HG03439 (cell line): Measurements from ENCODE around the gene TM4SF5.
A peak's percentile ranks its signal among the peaks of the same experiment; 100 is the strongest.

Experiments used
- ATAC-seq: cut with Tn5 transposase; IDR thresholded peaks from one replicate; pipeline ENCODE4 v1.9.1; 2021; ENCODE audit warnings: mild to moderate bottlenecking, moderate library complexity; ENCODE audit not compliant: unreplicated experiment

Gene TM4SF5

DNA sequence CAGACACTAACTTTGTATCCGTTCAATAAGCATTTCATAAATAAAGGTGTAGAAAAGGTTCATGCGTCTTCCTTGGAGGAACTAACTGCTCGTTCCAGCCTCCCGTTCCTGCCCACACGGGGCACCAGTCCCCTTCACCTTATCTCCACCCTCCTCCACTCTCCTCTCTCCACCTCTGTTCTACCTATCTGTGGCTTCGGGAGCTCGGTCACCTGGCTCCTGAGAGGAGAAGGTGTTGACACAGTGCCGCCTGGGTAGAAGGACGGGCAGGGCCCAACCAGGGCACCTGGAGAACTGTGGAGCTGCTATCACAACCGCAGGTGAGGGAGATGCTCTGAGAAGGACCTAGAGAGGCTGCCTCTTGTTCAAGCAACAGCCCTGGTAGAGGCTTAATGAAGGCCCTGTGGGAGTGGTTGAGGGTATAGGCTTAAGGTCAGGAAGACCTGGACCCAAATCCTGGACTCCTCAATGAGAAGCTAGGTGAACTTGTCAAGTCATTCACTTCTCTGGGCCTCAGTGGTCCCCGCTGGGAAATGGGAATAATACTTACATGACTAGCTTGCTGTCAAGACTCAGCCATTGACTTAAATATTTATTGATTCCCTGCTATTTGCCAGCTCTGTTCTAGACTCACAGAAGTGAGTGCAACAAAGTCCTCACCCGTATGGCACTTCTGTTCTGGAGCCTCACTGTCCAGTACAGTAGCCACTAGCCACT lies 51.8 kb downstream of the TM4SF5 start:
- ATAC-seq: no peak

DNA sequence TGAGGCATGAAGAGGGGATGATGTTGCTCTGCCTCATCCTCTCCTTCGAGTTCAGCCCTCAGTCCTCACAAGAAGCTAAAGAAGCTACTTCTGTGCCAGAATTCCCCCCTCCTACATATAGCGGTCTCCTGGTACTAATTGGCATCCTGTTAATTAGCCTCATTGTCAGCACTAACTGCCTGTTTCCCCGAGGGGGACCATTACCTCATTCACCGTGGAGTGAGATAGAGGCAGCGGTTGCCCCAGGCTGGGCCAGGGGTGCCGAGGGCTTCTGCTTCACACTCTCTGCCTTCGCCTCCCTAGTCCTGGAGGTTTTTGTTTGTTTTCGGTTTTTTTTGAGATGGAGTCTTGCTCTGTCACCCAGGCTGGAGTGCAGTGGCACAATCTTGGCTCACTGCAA lies 55.7 kb downstream of the TM4SF5 start:
- no peak for ATAC-seq

GRCh38 chr17:4832829-4833177 lies 61.1 kb downstream of the TM4SF5 start:
- peak; percentile 17 for ATAC-seq
